Daoy (cell line): ENCODE measurements around the gene ZNF670. TPM values are rescaled to one million over a fixed set of nuclear protein-coding genes. Genes with fewer than 3 reads are reported as not detected.
"Not testable (repeated sequence)": the region's sequence is repeated elsewhere in the genome, so short reads cannot be mapped to it uniquely, and the experiment has no call there.

ENCODE experiments used
- DNase-seq: peaks from one replicate; pipeline ENCODE4 v3.0.0-alpha.2; 2015; ENCODE audit warnings: low read depth
- total RNA-seq: library from RNA; depleted of rRNA; stranded (reverse); fragments of >200 nt; shearing (Covaris generic); gene quantifications from 2 replicates; pipeline ENCODE4 v1.2.3, GENCODE V29; 2014; rRNA removed

ZNF670 gene
- total RNA-seq, 1 experiment from 2014 or later = 7.3 TPM

- DNase-seq = no peak
These were observed 35.2 kb downstream of the ZNF670 start for GRCh38 chr1:247043406-247043805.

DNA sequence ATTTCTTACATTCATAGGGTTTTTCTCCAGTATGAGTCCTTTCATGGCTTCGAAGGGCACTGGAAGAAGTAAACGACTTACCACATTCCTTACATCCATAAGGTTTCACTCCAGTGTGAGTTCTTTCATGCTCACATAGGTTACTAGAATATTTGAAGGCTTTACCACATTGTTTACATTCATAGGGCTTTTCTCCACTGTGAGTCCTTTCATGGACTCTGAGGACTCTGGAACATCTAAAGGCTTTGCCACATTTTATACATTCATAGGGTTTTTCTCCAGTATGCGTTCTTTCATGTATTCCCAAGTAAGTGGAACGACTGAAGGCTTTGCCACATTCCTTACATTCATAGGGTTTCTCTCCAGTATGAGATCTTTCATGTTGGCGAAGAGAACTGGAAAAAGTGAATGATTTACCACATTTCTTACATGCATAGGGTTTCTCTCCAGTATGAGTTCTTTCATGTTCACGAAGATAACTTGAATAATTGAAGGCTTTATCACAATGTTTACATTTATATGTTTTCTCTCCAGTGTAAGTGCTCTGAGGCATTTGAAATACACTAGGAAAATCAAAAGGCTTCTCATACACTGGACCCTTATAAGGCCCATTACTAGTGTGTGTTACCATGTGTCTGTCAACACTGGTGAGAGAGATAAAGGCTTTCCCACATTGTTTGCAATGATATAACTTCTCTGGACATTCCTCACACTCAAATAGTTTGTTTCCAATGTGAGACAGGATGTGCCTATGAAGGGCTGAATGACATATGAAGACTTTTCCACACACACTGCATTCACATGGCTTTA is 40.9 kb downstream of the ZNF670 start:
- DNase-seq = no peak

GRCh38 chr1:247032306-247032705 is 46.3 kb downstream of the ZNF670 start:
- DNase-seq = not testable (repeated sequence)

Other genes starting within 250 kb of the ZNF670 start
- gene AHCTF1, start 146.9 kb downstream of the ZNF670 start, total RNA-seq = 42.2 and 44.1 TPM in 2 replicates
- gene ZNF695, start 70.8 kb downstream of the ZNF670 start, total RNA-seq = 7.3 and 8.6 TPM in 2 replicates
- 10.0 and 17.5 TPM in 2 replicates for gene ZNF669, start 25.5 kb upstream of the ZNF670 start, total RNA-seq
- 41.3 and 49.0 TPM in 2 replicates for gene ZNF124, start 93.2 kb upstream of the ZNF670 start, total RNA-seq
- gene VN1R5, start 177.3 kb upstream of the ZNF670 start, total RNA-seq = not detected in 2 replicates